ENCODE measurements around the gene ZP1. TPM values are rescaled to one million over a fixed set of nuclear protein-coding genes. Genes with fewer than 3 reads are reported as not detected.

The ZP1 gene
- total RNA-seq, 1 donor = not detected

DNA sequence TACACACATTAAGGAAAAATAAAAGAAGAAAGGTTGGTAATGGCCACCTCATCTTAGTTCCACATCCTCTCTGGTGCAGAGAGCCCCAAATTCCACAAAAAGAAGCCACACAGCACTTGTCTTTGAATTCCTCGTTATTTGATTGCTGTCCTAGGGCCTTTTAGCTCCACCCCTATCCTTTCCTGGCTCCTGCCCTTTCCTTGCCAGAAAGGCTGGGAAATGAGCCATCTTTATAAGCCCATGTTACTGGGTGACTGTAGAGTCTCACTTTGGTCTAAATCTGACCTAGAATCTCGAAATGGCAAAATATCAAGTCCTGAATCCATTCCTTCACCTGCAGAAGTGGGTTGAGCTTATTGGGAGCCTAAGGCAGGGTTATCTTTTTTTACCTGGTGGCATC, 52.6 kb downstream of the ZP1 start:
- DNase-seq (ENCODE audit: low read depth) = peak; percentile 35
- TF ChIP-seq, protein P1, sequence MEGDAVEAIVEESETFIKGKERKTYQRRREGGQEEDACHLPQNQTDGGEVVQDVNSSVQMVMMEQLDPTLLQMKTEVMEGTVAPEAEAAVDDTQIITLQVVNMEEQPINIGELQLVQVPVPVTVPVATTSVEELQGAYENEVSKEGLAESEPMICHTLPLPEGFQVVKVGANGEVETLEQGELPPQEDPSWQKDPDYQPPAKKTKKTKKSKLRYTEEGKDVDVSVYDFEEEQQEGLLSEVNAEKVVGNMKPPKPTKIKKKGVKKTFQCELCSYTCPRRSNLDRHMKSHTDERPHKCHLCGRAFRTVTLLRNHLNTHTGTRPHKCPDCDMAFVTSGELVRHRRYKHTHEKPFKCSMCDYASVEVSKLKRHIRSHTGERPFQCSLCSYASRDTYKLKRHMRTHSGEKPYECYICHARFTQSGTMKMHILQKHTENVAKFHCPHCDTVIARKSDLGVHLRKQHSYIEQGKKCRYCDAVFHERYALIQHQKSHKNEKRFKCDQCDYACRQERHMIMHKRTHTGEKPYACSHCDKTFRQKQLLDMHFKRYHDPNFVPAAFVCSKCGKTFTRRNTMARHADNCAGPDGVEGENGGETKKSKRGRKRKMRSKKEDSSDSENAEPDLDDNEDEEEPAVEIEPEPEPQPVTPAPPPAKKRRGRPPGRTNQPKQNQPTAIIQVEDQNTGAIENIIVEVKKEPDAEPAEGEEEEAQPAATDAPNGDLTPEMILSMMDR (IDR thresholded peaks at IDR 0.05; ENCODE audit: insufficient read depth, low read length) = no peak
- H3K4me3 ChIP-seq (ENCODE audit: low read depth, low read length) = no peak overlapping the region

GRCh38 chr11:60921259-60921658, 53.9 kb downstream of the ZP1 start:
- DNase-seq (ENCODE audit: low read depth) = no peak
- TF ChIP-seq, protein P1 (IDR thresholded peaks at IDR 0.05; ENCODE audit: insufficient read depth, low read length) = no peak
- no peak overlapping the region for H3K4me3 ChIP-seq (ENCODE audit: low read depth, low read length)

DNA sequence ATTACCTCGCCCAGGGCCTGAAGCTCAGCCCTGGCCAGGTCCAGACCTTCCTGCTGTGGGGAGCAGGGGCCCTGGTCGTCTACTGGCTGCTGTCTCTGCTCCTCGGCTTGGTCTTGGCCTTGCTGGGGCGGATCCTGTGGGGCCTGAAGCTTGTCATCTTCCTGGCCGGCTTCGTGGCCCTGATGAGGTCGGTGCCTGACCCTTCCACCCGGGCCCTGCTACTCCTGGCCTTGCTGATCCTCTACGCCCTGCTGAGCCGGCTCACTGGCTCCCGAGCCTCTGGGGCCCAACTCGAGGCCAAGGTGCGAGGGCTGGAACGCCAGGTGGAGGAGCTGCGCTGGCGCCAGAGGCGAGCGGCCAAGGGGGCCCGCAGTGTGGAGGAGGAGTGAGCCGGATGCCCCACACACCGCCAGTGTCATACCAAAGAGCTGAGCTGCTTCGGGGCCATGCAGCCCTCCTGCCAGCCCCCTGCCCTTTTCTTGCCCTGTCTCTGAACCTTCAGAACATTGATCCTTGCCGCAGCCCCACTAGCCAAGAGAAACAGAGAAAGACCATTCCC, 54.5 kb downstream of the ZP1 start:
- H3K4me3 ChIP-seq (ENCODE audit: low read depth, low read length) = no peak overlapping the region
- no peak for DNase-seq (ENCODE audit: low read depth)
- TF ChIP-seq, protein P1 (IDR thresholded peaks at IDR 0.05; ENCODE audit: insufficient read depth, low read length) = no peak

- TF ChIP-seq, protein P1 (IDR thresholded peaks at IDR 0.05; ENCODE audit: insufficient read depth, low read length) = no peak
- DNase-seq (ENCODE audit: low read depth) = no peak
- no peak overlapping the region for H3K4me3 ChIP-seq (ENCODE audit: low read depth, low read length)
These were observed 55.6 kb downstream of the ZP1 start for GRCh38 chr11:60922906-60923305.

GRCh38 chr11:60923326-60923725, 56.0 kb downstream of the ZP1 start:
- no peak overlapping the region for H3K4me3 ChIP-seq (ENCODE audit: low read depth, low read length)
- DNase-seq (ENCODE audit: low read depth) = no peak
- TF ChIP-seq, protein P1 (IDR thresholded peaks at IDR 0.05; ENCODE audit: insufficient read depth, low read length) = no peak

DNA sequence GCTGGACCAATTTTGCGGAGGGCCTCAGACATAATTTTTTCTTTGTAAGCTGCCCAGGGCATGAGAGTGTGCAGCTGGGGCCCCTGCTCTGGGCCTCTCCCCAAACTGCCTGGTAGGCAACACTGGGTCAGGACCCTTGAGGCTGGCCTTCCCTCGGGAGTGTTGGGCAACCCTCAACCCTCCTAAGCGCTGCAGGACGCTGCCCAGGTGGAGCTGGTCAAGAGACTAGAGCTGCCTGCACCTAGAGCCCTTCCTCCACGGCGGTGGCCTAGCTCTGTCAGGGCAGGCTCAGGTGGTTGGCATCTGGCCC, 56.4 kb downstream of the ZP1 start:
- peak overlapping the region; percentile 74 for H3K4me3 ChIP-seq (ENCODE audit: low read depth, low read length)
- no peak for DNase-seq (ENCODE audit: low read depth)
- TF ChIP-seq, protein P1 (IDR thresholded peaks at IDR 0.05; ENCODE audit: insufficient read depth, low read length) = no peak

Data from fibroblast of the aortic adventitia (primary cell).